ENCODE results near the gene JPH3.

JPH3 gene

DNA sequence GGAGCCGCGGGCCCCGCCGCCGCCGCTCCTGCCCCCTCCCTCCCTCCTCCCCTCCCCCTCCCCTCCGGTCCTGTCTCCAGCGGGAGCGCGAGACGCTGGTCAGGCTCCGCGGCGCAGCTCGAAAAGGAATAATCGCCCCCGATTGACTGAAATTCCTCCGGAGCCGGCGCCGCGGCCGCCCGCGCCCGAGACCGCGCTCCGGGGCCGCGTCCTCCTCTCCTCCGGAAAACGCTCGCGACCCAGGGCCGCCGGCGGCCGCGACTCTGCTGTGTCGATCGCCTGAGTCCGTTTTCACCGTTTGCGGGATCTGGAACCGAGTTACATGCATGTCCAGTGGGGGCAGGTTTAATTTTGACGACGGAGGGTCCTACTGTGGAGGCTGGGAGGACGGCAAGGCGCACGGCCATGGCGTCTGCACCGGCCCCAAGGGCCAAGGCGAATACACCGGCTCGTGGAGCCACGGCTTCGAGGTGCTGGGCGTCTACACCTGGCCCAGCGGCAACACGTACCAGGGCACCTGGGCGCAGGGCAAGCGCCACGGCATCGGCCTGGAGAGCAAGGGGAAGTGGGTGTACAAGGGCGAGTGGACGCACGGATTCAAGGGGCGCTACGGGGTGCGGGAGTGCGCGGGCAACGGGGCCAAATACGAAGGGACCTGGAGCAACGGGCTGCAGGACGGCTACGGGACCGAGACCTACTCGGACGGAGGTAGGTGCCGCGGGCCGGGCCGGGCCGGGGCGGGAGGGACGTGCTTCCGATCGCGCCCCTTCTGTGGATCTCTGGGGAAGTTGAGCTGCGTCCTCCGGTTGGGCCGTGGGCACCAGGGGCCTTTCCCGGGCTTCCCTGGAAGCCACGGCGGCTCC, 744 bp downstream of the JPH3 start:
- peak in 2 of 3 experiments; percentile 48 to 60 for DNase-seq

DNA sequence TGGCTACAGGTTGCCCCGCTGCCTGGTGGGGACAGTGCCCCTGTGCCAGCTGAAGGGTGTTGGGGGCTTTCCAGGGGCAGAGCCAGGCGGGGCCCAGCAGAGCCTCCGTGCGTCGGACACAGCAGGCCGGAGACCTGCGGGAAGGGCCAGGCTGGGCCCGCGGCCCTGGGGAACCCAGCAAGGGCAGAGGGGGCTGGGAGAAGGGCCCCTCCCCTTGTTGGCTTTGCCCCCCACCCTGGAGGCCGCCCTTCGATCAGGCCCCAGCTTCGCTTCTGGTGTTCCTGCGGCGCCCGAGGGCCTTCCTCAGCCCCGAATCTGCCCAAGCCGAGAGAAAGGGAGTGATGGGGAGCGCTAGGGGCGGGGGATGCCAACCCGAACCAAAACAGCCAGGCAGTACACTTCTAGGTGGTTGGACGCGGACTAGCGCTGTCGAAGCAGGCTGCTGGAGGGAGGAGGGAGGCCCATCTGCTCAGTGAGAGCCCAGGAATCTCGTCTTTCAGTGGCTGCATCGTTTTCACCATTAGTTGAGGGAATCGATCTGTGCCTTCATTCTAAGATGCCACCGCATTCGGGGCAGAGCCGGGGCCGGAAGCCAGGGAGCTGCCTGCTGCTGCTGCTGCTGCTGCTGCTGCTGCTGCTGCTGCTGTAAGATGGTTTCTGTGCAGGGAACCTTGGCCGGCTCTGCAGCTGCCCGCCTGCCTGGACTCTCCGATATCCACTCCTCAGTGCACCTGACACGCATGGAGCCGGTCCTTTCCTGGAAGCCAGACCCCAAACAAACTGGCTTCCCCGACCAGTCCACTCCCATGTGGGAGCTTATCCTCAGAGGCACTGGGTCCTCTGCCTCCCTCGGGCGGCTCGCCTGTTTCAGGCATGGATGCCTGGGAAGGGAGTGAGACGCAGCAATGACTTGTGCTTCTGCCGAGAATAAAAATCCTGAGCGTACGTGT, 1.7 kb downstream of the JPH3 start:
- DNase-seq = peak in 2 of 3 experiments; percentile 65 to 67

DNA sequence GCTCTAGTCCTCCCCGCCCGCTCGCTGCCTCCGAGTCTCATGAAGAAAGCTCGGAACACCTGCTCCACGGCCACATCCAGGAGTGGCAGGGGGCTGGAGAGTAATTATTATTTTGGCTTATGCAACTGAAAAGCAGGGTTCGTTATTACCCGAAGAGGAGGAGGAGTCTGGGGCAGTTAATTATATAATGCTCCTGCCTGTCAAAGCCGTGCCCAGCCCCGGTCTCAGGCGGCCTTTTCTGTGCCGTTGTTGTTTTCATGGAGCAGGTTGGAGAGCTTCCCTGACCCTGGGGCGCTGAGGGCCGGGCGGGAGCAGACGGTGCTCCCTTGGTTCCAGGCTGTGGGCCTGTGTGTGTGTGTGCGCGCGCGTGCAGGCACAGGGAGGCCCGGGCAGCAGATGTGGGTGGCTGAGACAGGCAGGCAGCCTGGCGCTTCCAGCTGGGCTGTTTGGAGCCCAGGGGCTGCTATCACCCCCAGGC, 2.4 kb downstream of the JPH3 start:
- DNase-seq = peak in 2 of 3 experiments; percentile 66 to 83

DNA sequence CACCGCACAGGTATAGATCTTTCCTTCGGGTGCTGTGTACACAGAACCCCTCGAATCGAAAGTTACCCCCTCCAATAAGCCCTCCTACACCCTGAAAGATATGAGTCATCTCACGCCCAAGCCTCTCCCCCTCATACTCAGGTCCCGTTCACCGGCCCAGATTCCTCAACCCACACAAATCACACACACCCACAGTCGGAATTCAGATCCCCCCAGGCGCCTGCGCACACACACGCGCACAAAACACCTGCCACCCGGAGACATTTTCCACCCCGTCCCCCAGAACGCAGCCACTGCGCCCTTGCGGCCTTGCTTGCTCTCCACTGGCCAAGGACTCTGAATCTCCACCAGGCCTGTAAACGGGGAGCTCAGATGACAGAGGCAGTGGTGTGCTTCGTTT, 4.9 kb downstream of the JPH3 start:
- DNase-seq = no peak

DNA sequence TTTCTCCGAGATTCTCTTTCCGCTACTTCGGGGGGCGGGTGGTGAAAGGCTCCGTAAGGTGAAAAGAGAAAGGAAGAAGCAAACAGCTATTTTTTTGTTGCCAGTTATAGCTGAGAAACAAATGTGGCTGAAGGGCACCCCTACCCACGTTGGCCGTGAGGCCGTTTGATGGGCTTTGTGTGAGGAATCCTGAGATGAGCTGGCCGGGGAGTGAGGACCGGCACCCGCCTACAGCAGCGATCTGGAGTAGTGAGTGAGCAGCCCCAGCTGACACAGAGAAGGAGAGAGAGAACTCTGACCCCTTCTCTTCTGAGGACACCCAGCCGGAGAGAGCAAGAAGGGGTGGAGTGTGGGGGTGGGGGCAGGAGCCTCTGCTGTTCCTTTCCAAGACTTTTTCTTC, 5.6 kb downstream of the JPH3 start:
- DNase-seq = no peak

DNA sequence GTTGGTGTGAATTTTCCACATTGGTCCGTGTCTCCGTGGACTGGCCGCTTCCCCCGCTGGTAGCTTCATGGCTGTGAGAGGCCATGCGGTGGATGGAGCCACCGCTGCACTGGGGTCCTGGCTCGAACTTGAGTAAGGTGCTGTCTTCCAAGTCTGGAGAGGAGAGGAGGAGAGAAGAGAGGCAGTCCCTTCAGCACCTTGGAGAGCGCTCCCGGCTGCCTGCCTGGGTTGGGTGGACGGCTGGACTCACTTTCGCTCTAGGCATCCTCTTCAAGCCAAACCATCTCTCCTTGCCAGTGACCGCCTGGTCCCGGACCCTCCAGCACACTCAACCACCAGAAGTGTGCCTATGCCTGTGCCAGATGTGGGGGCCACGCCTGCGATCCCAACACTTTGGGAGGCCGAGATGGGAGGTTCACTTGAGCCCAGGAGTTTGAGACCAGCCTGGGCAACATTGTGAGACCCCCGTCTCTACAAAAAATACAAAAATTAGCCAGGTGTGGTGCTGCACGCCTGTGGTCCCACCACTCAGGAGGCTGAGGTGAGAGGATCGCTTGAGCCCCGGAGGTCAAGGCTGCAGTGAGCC, 6.2 kb downstream of the JPH3 start:
- DNase-seq = no peak

DNA sequence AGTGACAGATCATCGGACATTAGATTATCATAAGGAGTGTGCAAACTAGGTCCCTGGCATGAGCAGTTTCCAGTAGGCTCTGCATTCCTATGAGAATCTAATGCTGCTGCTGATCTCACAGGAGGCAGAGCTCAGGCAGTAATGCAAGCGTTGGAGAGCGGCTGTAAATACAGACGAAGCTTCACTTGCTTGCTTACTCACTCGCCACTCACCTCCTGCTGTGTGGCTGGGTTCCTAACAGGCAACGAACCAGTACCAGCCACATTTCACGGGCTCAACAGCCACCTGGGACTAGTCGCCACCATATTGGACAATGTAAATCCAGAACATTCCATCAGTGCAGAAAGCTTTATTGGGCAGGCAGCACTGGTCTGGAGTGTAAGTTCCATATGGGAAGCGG, 7.7 kb downstream of the JPH3 start:
- no peak for DNase-seq

DNA sequence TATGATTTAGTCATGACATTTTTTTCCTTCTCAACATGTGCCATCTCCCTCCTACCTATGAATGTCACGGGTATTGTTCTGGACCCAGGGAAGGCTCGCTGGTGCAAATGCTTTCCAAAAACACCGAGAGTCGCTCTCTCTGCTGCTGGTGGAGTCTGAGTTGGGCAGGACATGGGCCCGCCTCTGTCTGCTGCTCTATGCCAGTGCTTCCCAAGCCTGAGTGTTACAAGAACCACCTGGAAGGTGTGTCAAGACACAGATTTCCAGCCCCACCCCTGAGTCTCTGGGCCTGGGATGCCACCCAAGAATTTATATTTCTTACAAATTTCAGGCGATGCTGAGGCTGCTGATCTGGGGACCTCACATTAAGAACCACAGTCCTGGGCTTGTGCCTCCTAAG, 9.1 kb downstream of the JPH3 start:
- DNase-seq = no peak

DNA sequence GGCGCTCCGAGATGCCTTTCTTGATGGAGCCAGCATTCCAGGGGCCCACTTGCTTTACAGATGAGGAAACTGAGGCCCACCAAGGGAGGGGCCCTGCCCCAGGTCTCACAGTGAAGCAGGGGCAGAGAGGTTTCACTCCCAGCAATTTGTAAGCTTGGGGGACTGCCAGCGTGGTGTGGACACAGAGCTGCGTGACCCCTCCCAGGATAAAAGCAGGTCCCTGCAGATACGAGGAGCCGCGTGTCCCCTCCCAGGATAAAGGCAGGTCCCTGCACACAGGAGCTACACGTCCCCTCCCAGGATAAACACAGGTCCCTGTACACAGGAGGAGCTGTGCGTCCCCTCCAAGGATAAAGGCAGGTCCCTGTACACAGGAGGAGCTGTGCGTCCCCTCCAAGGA, 11.7 kb downstream of the JPH3 start:
- DNase-seq = no peak

DNA sequence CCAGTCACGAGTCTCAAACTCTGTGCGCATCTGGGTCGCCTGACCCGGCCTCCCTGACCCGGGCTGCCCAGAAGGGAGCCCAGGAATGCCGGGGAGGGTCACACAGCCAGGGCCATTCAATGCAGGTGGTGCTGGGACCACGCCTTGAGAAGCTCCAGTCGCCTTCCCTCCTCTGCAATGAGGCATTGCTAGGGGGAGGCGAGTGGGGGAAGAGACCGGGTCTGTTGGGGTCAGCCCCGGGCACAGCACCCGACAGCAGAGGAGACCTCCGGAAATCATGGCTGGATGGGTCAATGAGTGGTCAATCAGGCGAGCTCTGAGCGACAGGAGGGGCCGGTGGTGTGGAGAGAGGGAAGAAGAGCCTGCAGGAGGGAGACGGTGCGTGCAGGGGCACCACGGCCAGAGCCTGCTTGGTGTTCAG, 13.3 kb downstream of the JPH3 start:
- no peak for DNase-seq

DNA sequence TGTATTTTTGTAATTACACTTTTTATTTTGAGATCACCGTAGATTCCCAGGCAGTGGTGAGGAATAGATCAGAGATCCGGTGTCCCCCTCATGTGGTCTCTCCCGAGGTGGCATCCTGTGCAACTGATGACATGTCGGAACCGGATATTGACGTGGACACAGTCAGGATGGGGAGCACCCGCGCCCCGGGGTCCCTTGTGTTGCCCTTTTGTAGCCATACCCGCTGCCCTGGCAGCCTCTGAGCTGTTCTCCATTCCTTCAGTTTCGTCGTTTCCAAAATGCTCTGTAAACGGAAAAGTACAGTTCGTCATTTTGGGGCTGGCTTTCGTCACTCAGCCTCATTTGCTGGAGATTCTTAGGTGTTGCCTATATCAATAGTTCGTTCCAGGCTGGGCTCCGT, 14.2 kb downstream of the JPH3 start:
- DNase-seq = no peak

DNA sequence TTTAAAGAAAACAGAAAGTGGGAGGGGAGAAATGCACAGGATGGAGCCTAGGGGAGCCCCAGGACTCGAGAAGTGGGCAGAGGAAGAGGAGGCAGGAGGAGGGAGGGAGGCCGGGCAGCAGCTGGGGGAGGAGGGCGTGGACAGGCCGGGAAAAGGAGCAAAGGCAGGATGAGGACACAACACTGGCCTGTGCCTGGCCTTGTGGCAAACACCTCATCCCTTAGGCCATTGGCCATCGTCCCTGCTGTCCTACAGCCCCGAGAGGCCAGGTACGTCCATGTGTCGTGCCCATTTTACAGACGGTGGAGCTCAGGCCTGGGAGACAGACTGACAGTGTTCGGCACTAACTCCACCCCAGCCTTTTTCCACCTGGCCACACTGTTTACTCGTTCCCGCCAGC, 15.9 kb downstream of the JPH3 start:
- no peak for DNase-seq

DNA sequence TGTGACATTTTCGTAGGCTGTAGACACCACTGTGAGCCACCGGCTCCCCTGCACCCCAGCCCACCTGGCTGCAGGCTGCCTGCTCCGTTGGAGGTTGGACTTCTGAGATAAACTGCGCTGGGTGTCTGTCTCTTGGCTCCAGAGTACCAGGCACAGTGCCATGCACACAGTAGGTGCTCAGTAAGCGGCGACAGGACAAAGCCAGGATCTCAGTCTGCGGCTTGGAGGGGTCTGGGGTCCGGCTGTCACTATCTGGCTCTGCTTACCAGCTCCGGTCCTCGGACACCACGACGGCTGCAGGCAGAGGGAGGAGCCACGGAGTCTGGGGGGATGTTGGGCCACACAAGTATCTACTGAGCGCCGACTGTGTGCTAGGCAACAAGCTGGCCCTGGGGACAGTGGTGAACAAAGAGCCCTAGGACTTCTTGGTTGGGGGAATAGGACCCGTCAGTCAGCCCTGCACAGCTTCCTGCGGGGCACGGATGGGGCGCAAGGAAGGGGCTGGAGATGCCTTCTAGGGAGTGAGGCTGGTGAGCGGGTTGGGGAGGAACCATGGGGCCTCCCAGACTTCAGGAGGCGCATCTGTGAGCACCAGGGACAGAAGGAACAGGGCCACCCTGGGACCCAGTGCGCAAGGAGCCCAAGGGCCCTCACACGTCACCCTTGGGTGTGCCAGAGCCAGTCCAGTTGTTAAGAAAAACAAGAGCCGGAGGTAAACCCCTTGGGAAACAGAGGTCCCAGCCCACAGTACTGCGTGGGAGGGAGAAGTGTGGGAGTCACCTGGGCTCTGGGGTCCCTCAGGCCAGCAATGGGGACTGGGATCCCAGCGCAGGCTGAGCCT, 17.3 kb downstream of the JPH3 start:
- no peak for DNase-seq

DNA sequence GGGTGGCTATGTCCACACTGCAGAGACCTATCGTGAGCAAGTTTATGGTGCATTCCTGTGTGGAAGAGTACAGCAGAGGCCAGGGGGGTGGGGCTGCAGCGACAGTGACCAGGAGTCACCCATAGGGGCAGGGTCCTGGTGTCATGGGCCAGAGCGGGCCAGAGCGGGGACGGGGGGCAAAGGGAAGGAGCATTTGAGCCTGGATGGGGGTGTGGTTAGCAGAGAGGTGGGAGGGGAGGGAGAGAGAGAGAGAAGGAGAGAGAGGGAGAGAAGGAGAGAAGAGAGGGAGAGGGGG, 17.8 kb downstream of the JPH3 start:
- no peak for DNase-seq

DNA sequence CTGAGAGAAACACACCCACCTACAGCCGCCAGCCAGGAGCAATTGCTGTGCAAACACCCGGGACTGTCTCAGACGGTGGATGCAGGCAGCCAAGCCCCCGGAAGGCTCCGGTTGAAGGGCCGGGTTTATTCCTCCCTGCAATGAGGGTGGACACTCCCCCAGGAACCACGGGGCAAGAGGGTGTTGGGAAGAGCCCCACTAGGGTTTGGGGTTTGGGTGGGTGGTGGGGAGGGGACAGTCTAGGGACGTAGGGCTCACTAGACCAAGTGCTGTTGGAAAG, 19.2 kb downstream of the JPH3 start:
- no peak for DNase-seq

DNA sequence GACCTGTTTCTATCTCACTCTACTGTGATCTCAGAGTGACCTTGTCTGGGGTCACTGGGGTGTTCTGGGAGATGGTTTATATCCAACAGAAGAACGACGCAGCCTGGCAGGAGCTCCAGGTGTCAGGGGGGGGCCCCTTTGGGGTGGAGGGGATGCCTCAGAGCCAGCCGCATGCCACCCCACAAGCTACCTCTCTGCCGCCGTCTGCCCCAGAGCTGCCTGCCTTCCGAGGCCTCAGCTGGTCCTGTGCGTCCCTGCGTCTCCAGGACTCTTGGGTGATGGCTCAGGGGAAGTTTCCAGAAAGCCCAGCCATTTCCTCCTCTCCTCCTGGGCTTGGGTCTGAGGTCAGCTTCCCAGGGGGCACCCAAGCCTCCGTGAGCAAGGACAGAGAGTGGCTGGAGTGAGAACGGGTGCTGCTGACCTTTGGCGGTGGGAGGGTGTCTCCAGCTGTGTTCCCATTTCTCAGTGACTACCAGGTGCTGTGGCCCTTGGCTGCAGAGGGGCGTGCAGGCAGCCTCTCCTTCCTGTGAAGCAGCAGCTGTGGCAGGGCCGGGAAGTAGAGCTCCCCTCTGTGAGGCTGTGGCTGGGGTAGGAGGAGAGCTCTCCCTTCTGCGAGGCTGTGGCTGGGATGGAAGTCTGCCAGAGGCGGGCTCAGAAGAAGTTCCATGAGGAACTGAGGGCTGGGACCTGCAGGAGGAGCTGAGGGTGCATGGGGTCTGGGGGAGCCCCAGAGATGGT, 19.8 kb downstream of the JPH3 start:
- peak in 1 of 3 experiments; percentile 10 for DNase-seq

DNA sequence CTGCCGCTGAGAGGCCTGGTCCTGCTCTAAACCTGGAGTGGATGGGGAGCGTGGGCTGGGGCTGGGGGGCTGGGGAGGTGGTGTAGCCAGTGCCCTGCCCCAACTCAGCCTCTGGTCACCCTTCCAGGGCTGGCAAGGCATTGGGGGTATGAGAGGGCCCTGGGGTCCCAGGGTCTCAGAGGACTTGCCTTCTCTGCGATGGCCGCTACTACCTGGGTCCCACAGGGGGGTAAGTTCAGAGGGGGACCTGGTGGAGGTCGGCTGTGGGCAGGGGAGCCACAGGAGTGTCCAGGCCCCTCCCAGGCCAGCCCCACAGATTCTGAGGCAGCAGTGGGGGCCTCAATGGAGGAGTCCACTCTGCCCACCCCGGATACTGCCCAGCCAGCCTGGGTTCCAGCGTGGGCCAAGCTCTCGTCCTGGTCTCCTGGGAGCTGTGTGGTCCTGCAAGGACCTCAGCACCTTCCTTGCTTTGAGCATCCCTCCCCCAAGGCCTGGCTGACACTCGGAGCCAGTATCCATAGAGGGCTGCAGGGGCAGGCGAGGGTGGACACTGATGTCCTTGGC, 20.5 kb downstream of the JPH3 start:
- no peak for DNase-seq

DNA sequence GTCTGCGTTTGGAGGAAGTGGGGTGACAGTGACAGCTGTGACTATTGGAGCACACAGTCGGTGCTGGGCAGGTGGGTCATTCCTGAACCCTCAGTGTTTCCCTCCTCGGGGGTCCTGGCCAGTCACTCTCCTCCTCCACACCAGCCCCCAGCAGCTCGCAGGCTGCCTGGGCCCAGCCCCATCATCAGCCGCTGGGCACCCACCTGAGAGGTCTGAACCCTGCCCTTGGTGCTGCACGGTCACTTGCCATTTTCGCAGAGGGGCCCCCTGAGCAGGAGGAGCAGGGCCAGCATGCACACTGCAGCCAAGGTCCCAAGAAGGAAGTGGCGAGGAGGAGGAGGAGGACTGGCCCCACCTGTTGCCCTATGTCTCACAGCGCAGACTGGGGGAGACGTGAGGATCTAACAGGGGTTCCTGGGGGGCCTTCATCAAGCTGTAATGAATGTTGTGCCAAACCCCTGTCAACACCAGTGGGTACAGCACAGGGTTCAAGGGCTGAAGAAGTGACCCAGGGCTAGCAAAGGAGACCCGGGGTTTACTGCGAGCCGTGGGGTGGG, 23.0 kb downstream of the JPH3 start:
- no peak for DNase-seq

DNA sequence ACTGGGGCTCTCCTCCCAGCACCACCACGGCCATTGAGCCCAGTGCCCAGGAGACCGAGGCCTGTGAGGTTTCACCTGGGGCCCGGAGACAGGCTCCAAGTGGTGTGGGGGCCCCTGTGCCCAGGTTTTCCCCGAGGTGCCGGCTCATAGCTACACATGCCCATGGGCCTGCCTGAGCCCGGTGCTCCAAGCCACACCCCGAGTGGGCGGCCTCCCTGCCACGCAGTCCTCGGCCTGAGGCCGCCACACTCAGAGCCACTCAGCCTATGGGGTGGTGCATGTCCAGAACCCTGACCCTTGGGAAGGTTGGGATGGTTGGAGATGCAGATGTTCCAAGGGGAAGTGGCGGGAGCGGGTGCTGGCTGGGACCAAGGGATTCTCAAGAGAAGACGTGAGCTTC, 24.1 kb downstream of the JPH3 start:
- no peak for DNase-seq

DNA sequence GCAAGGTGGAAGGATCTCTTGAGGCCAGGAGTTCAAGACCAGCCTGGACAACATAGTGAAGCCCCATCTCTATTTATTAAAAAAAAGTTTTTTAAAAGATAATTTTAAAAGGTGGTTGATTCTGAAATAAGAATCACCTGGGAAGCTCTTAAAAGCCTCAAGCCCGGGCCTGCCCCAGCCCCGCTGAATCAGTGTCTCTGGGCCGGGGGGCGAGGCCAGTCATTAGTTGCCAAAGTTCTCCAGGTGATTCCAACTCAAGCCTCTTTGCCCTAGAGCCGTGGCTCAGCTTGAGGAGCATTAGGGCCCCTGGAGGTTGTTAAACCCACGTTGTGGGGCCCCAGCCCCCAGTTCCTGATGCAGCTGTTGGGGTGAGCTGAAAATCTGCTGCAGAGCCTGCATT, 24.6 kb downstream of the JPH3 start:
- DNase-seq = no peak

DNA sequence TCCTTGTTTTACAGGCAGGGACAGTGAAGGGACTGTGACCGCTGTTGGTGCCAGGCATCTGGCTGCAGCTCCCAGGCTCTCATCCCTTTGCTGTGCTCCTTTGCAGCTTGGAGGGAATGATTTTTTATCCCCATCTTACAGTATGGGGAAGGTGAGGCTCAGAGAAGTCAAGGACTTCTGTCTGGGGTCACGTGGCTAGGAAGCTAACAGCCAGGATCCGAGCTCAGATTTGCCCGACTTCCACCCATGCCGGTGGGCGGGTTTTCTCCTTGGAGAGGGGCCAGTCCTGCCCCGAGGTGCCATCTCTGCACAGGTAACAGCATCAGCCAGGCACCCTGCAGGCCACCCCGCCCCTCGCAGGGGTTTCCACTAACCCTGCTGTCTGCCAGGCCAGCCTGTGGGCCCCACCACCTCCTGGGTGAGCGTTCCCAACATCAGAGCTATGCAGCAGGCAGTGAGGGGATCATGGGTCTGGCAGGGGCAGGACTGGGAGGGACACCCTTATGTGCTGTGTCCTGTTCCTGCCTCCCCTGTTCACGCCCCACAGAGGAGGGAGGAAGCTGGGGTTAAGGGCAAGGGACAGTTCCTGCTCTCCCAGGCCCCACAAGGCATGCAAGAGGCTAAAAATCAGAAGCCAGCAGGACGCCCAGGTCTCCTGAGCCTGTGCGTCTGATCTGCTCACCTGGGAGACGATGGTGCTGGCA, 25.4 kb downstream of the JPH3 start:
- no peak for DNase-seq

Measured in NCI-H1417 (cell line).